ENCODE measurements around the gene GALNTL6. TPM values are rescaled to one million over a fixed set of nuclear protein-coding genes. Genes with fewer than 3 reads are reported as not detected.

Gene GALNTL6
- total and polyA plus RNA-seq, 3 donors from 2014 or later, result 2.9 to 6.2 (median 4.9) TPM

- Histone ChIP-seq H3K27me3 (no peaks in the 10 kb centered on the region), H3K4me1 (no peaks in the 10 kb centered on the region), H3K36me3 (ENCODE audit: low read depth, missing control alignments) (no peaks in the 10 kb centered on the region), H3K27ac (no peak overlapping the region), H3K9me3 (no peaks in the 10 kb centered on the region), H3K4me3 (no peak overlapping the region)
- WGBS, 2 donors, result 90 to 95% methylated on average over 1 of the region's 1 CpG
- TF ChIP-seq, protein P1, sequence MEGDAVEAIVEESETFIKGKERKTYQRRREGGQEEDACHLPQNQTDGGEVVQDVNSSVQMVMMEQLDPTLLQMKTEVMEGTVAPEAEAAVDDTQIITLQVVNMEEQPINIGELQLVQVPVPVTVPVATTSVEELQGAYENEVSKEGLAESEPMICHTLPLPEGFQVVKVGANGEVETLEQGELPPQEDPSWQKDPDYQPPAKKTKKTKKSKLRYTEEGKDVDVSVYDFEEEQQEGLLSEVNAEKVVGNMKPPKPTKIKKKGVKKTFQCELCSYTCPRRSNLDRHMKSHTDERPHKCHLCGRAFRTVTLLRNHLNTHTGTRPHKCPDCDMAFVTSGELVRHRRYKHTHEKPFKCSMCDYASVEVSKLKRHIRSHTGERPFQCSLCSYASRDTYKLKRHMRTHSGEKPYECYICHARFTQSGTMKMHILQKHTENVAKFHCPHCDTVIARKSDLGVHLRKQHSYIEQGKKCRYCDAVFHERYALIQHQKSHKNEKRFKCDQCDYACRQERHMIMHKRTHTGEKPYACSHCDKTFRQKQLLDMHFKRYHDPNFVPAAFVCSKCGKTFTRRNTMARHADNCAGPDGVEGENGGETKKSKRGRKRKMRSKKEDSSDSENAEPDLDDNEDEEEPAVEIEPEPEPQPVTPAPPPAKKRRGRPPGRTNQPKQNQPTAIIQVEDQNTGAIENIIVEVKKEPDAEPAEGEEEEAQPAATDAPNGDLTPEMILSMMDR (IDR thresholded peaks at IDR 0.05), result no peak
- TF ChIP-seq POLR2A (IDR thresholded peaks at IDR 0.05), result no peak
- intact Hi-C loops (cut with DNase I; ENCODE audit: low total_unique reads), result no loop called here
- DNase-seq, result no peak
Observed at GRCh38 chr4:172688534-172688933, 875.3 kb downstream of the GALNTL6 start.

DNA sequence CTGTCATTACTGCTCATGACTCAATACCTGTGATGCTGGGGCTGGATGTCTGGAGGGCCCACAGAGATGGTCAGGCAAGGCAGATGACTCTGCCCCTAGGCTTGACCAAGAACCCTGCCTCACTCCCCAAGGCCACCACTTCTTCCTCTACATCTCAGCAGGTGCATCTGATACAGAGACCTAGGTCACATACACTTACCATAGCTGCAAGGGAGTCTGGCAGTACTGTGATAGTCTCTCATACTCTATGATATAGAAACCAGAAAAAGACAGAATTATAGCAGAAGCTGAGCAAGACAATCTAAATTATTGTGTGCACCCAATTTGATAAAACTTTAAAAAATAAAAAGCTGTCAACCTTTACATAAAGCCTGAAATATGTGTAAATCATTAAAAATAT lies 878.3 kb downstream of the GALNTL6 start:
- no peaks in the 10 kb centered on the region for H3K36me3 ChIP-seq (ENCODE audit: low read depth, missing control alignments)
- no peak overlapping the region for H3K27ac ChIP-seq
- intact Hi-C loops (cut with DNase I; ENCODE audit: low total_unique reads), result no loop called here
- H3K4me3 ChIP-seq, result no peak overlapping the region
- no peak for DNase-seq
- H3K4me1 ChIP-seq, result no peaks in the 10 kb centered on the region
- TF ChIP-seq, protein P1 (IDR thresholded peaks at IDR 0.05), result no peak
- TF ChIP-seq POLR2A (IDR thresholded peaks at IDR 0.05), result no peak
- H3K27me3 ChIP-seq, result no peaks in the 10 kb centered on the region
- H3K9me3 ChIP-seq, result no peaks in the 10 kb centered on the region

GRCh38 chr4:172692701-172693100 lies 879.5 kb downstream of the GALNTL6 start:
- DNase-seq, result no peak
- H3K36me3 ChIP-seq (ENCODE audit: low read depth, missing control alignments), result no peaks in the 10 kb centered on the region
- no peak overlapping the region for H3K27ac ChIP-seq
- 62 to 67% methylated on average over 2 of the region's 2 CpGs for WGBS, 2 donors
- H3K4me1 ChIP-seq, result no peaks in the 10 kb centered on the region
- intact Hi-C loops (cut with DNase I; ENCODE audit: low total_unique reads), result no loop called here
- no peaks in the 10 kb centered on the region for H3K27me3 ChIP-seq
- TF ChIP-seq, protein P1 (IDR thresholded peaks at IDR 0.05), result no peak
- no peak for TF ChIP-seq POLR2A (IDR thresholded peaks at IDR 0.05)
- H3K9me3 ChIP-seq, result no peaks in the 10 kb centered on the region
- H3K4me3 ChIP-seq, result no peak overlapping the region

DNA sequence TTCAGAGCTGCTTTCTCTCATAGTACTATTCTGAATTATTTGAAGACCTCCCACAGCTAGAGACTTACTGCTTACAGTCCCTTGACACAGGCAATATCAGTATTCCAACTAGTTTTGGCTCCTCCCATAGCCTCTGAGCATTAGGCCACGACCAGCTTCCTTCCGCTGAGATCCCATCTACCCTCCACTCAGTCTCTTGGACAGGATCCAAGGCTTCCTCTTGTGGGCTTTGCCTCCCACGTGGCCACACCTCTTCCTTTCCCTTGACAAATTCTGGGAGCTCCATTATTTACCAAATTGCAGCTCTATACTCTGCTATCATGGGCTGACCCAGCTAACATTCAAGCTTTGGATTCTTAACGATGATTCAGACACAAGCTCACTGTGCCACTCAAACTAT lies 885.1 kb downstream of the GALNTL6 start:
- 33 to 45% methylated on average over 4 of the region's 4 CpGs for WGBS, 2 donors
- H3K27me3 ChIP-seq, result no peaks in the 10 kb centered on the region
- H3K36me3 ChIP-seq (ENCODE audit: low read depth, missing control alignments), result no peaks in the 10 kb centered on the region
- intact Hi-C loops (cut with DNase I; ENCODE audit: low total_unique reads), result no loop called here
- H3K27ac ChIP-seq, result no peak overlapping the region
- H3K4me3 ChIP-seq, result no peak overlapping the region
- DNase-seq, result no peak
- no peaks in the 10 kb centered on the region for H3K4me1 ChIP-seq
- TF ChIP-seq POLR2A (IDR thresholded peaks at IDR 0.05), result no peak
- TF ChIP-seq, protein P1 (IDR thresholded peaks at IDR 0.05), result no peak
- no peaks in the 10 kb centered on the region for H3K9me3 ChIP-seq

DNA sequence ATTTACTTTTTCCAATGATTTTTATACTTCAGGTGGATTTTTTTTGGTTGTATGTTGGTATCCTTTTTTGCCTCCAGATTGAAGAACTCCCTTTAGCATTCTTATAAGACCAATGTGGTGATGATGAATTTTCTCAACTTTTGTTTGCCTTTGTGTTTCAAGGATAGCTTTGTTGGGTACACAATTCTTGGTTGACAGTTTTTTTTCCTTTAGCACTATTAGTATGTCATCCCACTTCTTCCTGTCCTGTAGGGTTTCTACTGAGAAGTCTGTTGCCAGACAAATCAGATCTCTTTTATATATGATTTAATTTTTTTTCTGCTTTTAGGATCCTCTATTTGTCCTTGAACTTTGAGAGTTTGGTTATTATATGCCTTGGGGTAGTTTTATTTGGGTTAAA lies 892.4 kb downstream of the GALNTL6 start:
- Histone ChIP-seq H3K27ac (no peak overlapping the region), H3K9me3 (no peaks in the 10 kb centered on the region), H3K4me1 (no peaks in the 10 kb centered on the region), H3K27me3 (no peaks in the 10 kb centered on the region), H3K4me3 (no peak overlapping the region), H3K36me3 (ENCODE audit: low read depth, missing control alignments) (no peaks in the 10 kb centered on the region)
- no peak for DNase-seq
- no peak for TF ChIP-seq POLR2A (IDR thresholded peaks at IDR 0.05)
- TF ChIP-seq, protein P1 (IDR thresholded peaks at IDR 0.05), result no peak
- intact Hi-C loops (cut with DNase I; ENCODE audit: low total_unique reads), result no loop called here

Data from testis (tissue), 3 donors.